ENCODE measurements around the gene CCL2.
"Not testable (repeated sequence)": the region's sequence is repeated elsewhere in the genome, so short reads cannot be mapped to it uniquely, and the experiment has no call there.

CCL2 gene

DNA sequence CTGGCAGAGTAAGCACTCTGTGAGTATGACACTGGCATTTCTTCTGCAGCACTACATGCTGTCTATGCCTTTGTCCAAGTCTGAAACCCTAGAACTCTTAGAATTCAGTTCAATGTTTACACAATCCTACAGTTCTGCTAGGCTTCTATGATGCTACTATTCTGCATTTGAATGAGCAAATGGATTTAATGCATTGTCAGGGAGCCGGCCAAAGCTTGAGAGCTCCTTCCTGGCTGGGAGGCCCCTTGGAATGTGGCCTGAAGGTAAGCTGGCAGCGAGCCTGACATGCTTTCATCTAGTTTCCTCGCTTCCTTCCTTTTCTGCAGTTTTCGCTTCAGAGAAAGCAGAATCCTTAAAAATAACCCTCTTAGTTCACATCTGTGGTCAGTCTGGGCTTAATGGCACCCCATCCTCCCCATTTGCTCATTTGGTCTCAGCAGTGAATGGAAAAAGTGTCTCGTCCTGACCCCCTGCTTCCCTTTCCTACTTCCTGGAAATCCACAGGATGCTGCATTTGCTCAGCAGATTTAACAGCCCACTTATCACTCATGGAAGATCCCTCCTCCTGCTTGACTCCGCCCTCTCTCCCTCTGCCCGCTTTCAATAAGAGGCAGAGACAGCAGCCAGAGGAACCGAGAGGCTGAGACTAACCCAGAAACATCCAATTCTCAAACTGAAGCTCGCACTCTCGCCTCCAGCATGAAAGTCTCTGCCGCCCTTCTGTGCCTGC, at the start of gene CCL2:
TSS of gene CCL2 (plus strand) at position 635 of the 730 bp plus-strand sequence. CDS start at position 700, 65 bp downstream.
- DNase-seq, result no peak

DNA sequence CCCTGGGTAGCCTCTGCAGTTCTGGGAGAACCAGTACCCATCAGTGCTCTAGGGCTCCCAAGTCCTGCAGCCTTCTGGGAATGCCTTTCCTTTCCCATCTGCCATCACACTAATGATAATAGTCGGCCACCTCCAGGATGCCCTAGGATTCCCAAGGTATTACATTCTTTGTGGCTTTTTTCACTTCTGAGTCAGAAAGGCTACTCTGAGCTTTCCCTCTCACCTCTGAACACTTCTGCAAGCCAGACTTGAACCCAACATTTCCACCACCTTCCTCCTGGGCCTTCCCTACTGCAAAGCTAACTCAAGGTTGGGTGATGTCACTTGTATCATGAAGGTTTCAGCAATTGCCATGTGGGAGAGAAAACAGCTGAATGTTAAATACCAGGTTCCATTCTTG, 49.7 kb upstream of the CCL2 start:
- no peak for DNase-seq

DNA sequence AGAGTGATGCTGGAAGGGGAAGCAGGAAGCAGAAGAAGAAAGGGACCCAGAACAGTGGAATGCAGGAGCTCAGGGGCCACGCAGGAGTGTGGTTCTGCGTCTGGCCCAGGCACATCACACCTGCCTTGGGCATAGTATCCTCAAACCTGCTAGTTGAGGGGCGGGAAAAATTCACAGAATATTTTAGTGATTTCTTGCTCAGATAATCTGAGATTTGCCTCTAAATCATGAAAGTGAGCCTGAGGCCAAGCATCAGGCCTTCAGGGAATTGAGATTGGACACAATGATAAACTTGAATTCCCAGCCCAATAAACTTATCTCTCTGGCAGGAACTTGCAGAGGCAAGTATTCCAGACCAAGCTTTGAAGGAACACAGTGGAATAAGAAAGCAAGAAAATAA, 48.5 kb upstream of the CCL2 start:
- DNase-seq, result no peak

DNA sequence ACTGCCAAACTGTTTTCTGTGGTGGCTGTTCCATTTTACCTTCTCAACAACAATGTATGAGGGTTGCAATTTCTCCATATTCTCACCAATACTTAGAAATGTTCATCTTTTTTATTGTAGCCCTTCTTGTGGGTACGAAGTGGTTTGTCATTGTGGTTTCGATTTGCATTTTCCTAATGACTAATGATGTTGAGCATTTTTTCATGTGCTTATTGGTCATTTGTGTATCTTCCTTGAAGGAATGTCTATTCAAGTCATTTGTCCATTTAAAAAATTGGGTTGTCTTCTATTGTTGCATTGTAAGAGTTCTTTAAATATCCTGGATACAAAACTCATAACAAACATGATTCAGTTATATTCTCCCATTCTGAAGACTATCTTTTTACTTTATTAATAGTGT, 47.5 kb upstream of the CCL2 start:
- DNase-seq, result no peak

- no peak for DNase-seq
Observed at GRCh38 chr17:34218748-34219147, 36.3 kb upstream of the CCL2 start.

DNA sequence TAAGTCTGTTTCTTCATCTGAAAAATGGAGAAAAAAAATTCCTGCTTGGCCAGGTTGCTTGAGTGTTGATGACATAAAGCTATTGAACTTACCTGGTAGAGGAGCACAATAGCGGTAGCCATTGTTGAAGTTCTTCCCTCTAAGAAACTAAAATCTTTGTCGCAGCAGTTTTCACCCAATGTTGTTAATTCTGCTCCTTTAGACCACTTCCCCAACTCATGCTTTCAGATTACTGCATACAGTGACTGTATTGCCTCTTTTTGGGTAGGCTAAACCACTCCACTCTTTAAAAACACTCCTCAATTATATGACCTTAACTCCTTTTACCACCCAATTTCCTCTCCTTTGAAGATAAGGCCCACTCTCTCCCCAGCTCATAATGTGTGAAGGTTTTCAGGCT, 35.7 kb upstream of the CCL2 start:
- DNase-seq, result no peak

GRCh38 chr17:34220045-34220751, 34.9 kb upstream of the CCL2 start:
- no peak for DNase-seq

DNA sequence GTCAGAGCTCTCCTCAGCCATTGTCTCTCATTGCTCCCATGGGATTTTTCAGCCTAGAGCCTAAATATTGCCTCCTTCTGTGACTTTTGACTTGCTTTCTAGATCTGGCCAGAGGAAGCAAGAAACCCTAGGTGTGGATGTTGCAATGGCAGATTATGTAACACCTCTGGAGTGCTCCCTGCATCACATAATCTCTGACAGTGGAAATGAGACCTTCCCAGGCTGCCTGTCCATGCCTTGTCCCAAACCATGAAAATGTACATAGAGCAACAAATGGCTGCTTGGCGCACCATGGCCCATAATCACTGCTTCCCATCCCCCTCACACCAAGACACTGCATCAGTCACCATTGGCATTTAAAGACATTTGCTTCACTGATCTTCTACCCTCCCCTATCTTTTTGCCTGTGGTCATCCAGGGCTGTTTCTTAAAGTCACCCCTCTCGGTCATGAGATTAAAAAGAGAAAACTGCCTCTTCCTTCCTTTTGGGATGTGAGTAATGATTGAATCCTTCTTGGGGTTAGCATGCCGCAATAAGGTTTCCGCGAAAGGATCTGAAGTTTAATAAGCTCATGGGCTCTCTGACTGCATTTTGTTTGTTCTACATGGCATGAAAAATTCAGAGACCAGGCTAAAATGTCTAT, 34.2 kb upstream of the CCL2 start:
- DNase-seq, result no peak

DNA sequence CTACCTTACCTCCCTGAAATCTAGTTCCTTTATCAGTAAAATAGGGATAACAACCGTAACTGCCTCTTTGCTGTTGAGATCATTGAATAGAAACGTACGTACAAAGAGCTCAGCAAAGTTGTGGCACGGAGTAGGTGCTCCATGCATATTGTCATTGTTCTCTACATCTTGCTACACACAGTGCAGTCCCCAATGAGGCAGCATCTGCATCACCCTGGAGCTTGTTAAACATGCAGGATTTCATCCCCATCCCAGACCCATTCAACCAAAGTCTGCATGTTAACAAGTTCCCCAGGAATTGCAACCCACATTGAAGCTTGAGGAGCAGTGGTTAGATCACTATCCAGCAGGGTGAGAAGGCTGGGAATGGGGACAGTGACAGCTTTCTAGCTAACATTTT, 33.7 kb upstream of the CCL2 start:
- no peak for DNase-seq

DNA sequence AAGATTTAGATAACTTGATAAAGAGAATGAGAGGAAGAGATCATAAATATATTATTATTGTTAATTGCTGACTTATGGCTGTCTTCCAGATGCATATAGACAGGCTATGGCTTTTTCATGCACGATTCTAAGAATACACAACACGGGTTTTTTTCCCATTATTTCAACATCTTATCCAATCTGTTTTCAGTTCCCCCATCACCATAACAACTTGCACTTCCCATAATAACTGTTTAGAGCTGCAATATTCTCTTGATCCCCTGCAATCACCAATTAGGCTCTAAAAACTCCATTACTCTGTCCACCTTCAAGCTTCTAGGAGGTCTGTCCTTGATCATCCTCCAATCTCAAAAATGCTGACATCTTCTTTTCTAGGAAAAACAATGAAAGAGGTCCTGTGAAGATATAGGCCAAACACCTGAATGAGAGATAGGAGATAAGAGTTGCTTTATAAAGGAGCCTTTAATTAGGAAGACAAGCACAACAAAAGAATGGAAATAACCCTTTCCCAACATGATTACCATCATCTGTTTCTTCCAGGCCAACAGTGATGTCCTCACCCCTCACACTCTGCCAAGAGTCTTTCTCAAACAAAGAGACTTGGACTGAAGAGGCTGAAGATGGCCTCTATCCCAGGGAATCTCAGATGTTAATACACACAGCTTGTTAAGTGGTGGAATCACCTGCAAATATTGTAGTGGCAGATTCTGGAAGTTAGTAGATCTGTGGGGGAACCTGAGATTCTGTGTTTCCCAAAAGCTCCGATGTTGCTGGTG, 32.2 kb upstream of the CCL2 start:
- no peak for DNase-seq

DNA sequence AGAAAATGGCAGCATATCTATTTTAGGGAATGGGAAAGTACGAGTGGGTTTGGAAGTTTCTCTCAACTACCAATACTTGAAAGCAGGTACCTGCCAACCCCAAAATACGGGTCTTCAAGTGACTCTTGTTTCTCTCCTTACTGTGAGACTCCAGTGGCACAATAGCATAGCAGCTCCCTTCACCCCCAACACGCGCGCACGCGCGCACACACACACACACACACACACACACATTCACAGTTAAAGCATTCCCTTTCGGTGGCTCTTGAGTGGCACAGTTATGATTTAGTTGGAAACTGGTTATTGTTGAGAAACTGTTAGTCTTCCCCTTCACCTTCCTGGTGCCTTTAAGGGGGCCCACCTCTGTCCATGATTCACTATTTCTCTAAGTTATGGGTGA, 30.0 kb upstream of the CCL2 start:
- no peak for DNase-seq

DNA sequence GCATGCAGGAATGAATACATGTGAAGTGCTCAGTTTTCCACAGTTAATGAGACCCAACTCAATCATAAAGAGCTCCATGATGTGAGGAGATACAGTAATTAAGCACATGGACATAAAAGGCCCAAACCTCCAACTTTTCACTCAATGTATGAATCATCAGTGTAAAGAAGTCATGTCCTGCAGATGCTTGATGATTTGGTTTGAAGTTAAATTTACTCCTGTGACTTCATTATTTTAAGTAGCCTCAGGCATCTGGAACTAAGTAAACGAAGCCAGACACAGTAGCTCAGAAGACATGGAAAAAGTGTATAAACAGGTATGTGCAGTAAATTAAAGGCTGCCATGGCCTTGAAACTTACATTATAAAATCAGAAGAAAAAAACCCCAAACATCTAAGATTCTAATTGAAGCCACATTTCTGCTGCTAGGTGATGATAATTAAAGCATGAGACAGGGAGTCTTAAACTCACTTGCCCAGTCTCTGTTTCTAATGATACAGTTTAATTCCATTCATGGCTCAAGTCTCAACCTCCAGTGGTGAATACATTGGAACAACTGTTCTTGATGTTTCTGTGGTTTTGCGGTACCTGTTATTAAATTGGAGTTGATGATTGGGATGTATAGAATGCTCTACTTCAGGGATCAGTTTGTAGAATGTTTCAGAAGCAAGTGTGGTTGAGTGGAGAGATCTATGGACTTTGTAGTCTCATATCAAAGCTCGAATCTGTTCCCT, 28.9 kb upstream of the CCL2 start:
- DNase-seq, result no peak

GRCh38 chr17:34226744-34227034, 28.4 kb upstream of the CCL2 start:
- DNase-seq, result no peak

- not testable (repeated sequence) for DNase-seq
Observed at GRCh38 chr17:34227293-34227692, 27.8 kb upstream of the CCL2 start.

DNA sequence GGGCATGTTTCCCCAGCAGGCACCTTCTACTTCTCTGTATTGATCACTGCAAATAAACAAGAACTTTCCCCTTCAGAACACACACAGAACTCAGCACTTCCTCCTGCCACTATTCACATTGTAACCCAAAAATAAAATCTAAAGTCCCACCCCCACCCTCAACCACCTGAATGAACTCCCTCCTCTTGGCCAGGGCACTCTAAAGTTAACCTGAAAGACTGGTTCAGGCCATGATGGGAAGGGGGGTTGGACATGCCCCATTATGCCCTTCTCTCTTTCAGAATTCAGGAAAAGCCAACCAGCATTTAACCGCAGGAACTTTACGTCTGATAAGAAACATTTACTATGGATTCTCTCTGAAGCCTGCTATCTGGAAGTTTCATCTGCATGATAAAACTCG, 27.4 kb upstream of the CCL2 start:
- DNase-seq, result no peak

DNA sequence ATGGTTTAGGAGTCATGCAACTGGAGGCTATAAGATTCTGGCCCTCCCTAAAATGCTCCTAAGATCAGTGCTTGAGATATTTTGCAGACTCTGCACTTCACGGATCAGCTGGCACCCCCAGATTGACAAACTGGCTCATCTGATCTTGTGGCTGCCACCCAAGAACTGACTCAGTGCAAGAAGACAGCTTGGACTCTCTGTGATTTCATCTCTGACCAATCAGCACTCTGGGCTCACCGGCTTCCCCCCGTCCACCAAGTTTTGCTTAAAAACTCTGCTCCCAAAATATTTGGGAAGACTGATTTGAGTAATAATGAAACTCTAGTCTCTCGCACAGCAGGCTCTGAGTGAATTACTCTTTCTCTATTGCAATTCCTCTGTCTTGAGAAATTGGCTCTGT, 26.3 kb upstream of the CCL2 start:
- DNase-seq, result no peak

DNA sequence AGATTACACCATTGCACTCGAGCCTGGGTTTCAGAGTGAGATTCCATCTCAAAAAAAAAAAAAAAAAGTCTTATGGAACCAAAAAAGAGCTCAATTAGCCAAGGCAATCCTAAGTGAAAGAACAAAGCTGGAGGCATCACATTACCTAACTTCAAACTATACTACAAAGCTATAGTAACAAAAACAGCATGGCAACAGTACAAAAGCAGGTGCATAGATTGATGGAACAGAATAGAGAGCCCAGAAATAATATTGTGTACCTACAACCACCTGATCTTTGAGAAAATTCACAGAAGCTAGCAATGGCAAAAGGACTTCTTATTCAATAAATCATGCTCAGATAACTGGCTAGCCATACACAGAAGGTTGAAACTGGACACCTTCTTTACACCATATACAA, 24.7 kb upstream of the CCL2 start:
- no peak for DNase-seq

GRCh38 chr17:34234616-34235015, 20.5 kb upstream of the CCL2 start:
- DNase-seq, result no peak

- no peak for DNase-seq
Observed at GRCh38 chr17:34235389-34236028, 19.6 kb upstream of the CCL2 start.

GRCh38 chr17:34236281-34236892, 18.7 kb upstream of the CCL2 start:
- DNase-seq, result no peak

DNA sequence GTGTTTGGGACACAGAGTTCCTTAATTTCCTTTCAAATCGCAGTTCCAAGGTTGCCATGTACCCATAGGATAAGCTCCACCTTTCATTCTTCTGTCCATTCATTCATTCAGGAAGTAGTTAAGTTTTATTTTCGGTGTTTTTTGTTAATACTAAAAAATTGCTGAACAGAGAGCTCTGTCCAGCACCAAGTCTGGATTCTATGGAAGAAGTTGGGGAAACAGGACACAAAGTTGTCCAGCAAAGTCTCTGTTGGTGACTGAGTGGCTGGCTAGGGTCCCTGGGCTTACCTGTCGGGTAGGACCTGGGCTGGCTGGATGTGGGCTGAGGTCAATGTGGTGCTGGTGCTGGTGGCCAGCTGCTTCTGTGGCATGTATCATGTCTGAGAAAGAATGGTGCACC, 17.6 kb upstream of the CCL2 start:
- no peak for DNase-seq

GRCh38 chr17:34241062-34241461, 14.0 kb upstream of the CCL2 start:
- DNase-seq, result no peak
